Liver (tissue), 9 donors: ENCODE results near the gene GPR87. TPM values are rescaled to one million over a fixed set of nuclear protein-coding genes. Genes with fewer than 3 reads are reported as not detected.

Source experiments
- DNase-seq: peaks from one replicate; pipeline ENCODE4 v3.0.0-alpha.2; 2017; ENCODE audit warnings: low spot score
- H3K27ac ChIP-seq, 2 donors: one replicate each; pipeline ENCODE4 v1.7.0; 2013; ENCODE audit warnings: inconsistent platforms in 2 of 2, low read length in 2 of 2, control low read depth in 1 of 2, low read depth in 1 of 2, mild to moderate bottlenecking in 1 of 2
- H3K27me3 ChIP-seq, 4 donors: one replicate each; pipeline versions ENCODE4 v1.6.1 to v1.7.0; 2013; ENCODE audit warnings: low read length in 3 of 4, inconsistent platforms in 1 of 4, mild to moderate bottlenecking in 1 of 4, moderate library complexity in 1 of 4; ENCODE audit not compliant: control insufficient read depth in 4 of 4, insufficient read depth in 4 of 4
- H3K36me3 ChIP-seq, 4 donors: one replicate each; pipeline versions ENCODE4 v1.6.1 to v1.7.0; 2013; ENCODE audit warnings: low read length in 3 of 4, mild to moderate bottlenecking in 3 of 4, low read depth in 1 of 4, moderate library complexity in 1 of 4; ENCODE audit not compliant: control insufficient read depth in 4 of 4, insufficient read depth in 3 of 4
- H3K4me1 ChIP-seq, 4 donors: one replicate each; pipeline versions ENCODE4 v1.6.1 to v1.7.0; 2013; ENCODE audit warnings: low read length in 3 of 4, mild to moderate bottlenecking in 3 of 4, moderate library complexity in 1 of 4; ENCODE audit not compliant: control insufficient read depth in 4 of 4, insufficient read depth in 4 of 4
- H3K4me3 ChIP-seq, 3 donors: one replicate each; pipeline versions ENCODE4 v1.6.1 to v1.7.0; 2013; ENCODE audit warnings: low read length in 3 of 3, control low read depth in 1 of 3, low read depth in 1 of 3, mild to moderate bottlenecking in 1 of 3
- H3K9ac ChIP-seq, 2 donors: one replicate each; pipeline ENCODE4 v1.7.0; 2013; ENCODE audit warnings: low read length in 2 of 2, mild to moderate bottlenecking in 2 of 2, moderate library complexity in 2 of 2, control low read depth in 1 of 2, low read depth in 1 of 2
- H3K9me3 ChIP-seq, 4 donors: one replicate each; pipeline versions ENCODE4 v1.6.1 to v1.7.0; 2013; ENCODE audit warnings: low read length in 3 of 4; ENCODE audit not compliant: control insufficient read depth in 4 of 4
- EGR1 ChIP-seq, 2 donors: IDR thresholded peaks; 2 replicates each; pipeline ENCODE4 v1.6.1; 2016 to 2018; ENCODE audit warnings: antibody characterized with exemption in 2 of 2, low read depth in 2 of 2
- FOXA1 ChIP-seq: IDR thresholded peaks from 2 replicates; pipeline ENCODE4 v1.6.1; 2016; ENCODE audit warnings: antibody characterized with exemption
- FOXA2 ChIP-seq: IDR thresholded peaks from 2 replicates; pipeline ENCODE4 v1.6.1; 2016; ENCODE audit warnings: antibody characterized with exemption
- GABPA ChIP-seq, 2 donors: IDR thresholded peaks in 1 of 2; conservative IDR thresholded peaks in 1 of 2; 2 replicates each; pipeline ENCODE4 v1.6.1; 2016; ENCODE audit warnings: antibody characterized with exemption in 2 of 2, mild to moderate bottlenecking in 1 of 2, moderate library complexity in 1 of 2
- HNF4A ChIP-seq, 2 donors: conservative IDR thresholded peaks; 2 replicates each; pipeline ENCODE4 v1.6.1; 2016; ENCODE audit warnings: antibody characterized with exemption in 2 of 2, mild to moderate bottlenecking in 2 of 2
- HNF4G ChIP-seq: IDR thresholded peaks from 2 replicates; pipeline ENCODE4 v1.6.1; 2016; ENCODE audit warnings: antibody characterized with exemption
- JUND ChIP-seq, 2 donors: IDR thresholded peaks; 2 replicates each; pipeline ENCODE4 v1.6.1; 2016; ENCODE audit warnings: antibody characterized with exemption in 2 of 2
- NR2F2 ChIP-seq: IDR thresholded peaks from 2 replicates; pipeline ENCODE4 v1.6.1; 2016; ENCODE audit warnings: antibody characterized with exemption
- RAD21 ChIP-seq, 2 donors: IDR thresholded peaks; 2 replicates each; pipeline ENCODE4 v1.6.1; 2016; ENCODE audit warnings: antibody characterized with exemption in 2 of 2, mild to moderate bottlenecking in 2 of 2
- RXRA ChIP-seq, 2 donors: IDR thresholded peaks; 2 replicates each; pipeline ENCODE4 v1.6.1; 2017 to 2018; ENCODE audit warnings: antibody characterized with exemption in 2 of 2, mild to moderate bottlenecking in 1 of 2
- SP1 ChIP-seq: IDR thresholded peaks from 2 replicates; pipeline ENCODE4 v1.6.1; 2018; ENCODE audit warnings: antibody characterized with exemption, mild to moderate bottlenecking
- TAF1 ChIP-seq: conservative IDR thresholded peaks from 2 replicates; pipeline ENCODE4 v1.6.1; 2016; ENCODE audit warnings: antibody characterized with exemption, mild to moderate bottlenecking
- YY1 ChIP-seq: IDR thresholded peaks from 2 replicates; pipeline ENCODE4 v1.6.1; 2016; ENCODE audit warnings: antibody characterized with exemption, mild to moderate bottlenecking
- WGBS: extraction: QIAGEN DNeasy Blood & Tissue Kit; methylation state at CpG from one replicate; pipeline ENCODE4 v1.1.7; 2013; 5-methylcytosine and 5-hydroxymethylcytosine counted together
- polyA plus RNA-seq, 2 donors: library from polyadenylated mRNA; stranded (reverse) in 1 of 2; unstranded in 1 of 2; fragments of 200-250 nt in 1 of 2; fragments of >200 nt in 1 of 2; fragmentation: Nextera tagmentation in 1 of 2; extraction: Ambion mirVana in 1 of 2; gene quantifications; one replicate each; pipeline versions ENCODE4 v1.2.1 to v1.2.3, GENCODE V29; 2013 to 2015
- total RNA-seq, 2 donors: library from RNA; depleted of rRNA; stranded (reverse); fragments of >200 nt; gene quantifications; one replicate each; pipeline ENCODE4 v1.2.3, GENCODE V29; 2014
- TF ChIP-seq, protein P1 (sequence below): IDR thresholded peaks from 2 replicates; pipeline ENCODE4 v1.6.1; 2016; ENCODE audit warnings: antibody characterized with exemption
- TF ChIP-seq, protein P2 (sequence below): IDR thresholded peaks from 2 replicates; pipeline ENCODE4 v1.6.1; 2016; ENCODE audit warnings: antibody characterized with exemption, mild to moderate bottlenecking
- TF ChIP-seq, protein P3 (sequence below): IDR thresholded peaks from 2 replicates; pipeline ENCODE4 v1.6.1; 2016; ENCODE audit warnings: antibody characterized with exemption
- TF ChIP-seq, protein P4 (sequence below): fragments of 150-350 bp; IDR thresholded peaks from 2 replicates; pipeline ENCODE4 v1.5.1; 2017; ENCODE audit warnings: improper control_type of control experiment, low read depth, low read length; ENCODE audit not compliant: missing input control
- TF ChIP-seq, protein P5 (sequence below): IDR thresholded peaks from 2 replicates; pipeline ENCODE4 v1.6.1; 2016; ENCODE audit warnings: antibody characterized with exemption
- donor health status: healthy.
- donor health status: healthy.
- donor health status: healthy.
- donor health status: healthy.
- donor health status: healthy.

GPR87 gene
- total and polyA plus RNA-seq, 4 donors, result not detected

GRCh38 chr3:151309566-151309965 is 7.1 kb downstream of the GPR87 start:
- Histone ChIP-seq H3K9me3 (no peaks in the 10 kb centered on the region), H3K27me3 (no peaks in the 10 kb centered on the region), H3K36me3 (no peaks in the 10 kb centered on the region), H3K4me3 (no peak overlapping the region), H3K4me1 (no peaks in the 10 kb centered on the region), H3K27ac (no peak overlapping the region), H3K9ac (no peak overlapping the region)
- no peak for DNase-seq
- over 99% methylated on average over 2 of the region's 2 CpGs for WGBS
- TF ChIP-seq NR2F2, result no peak
- TF ChIP-seq JUND (IDR thresholded peaks at IDR 0.05), result no peak
- no peak for TF ChIP-seq FOXA1
- no peak for TF ChIP-seq HNF4A (conservative IDR thresholded peaks at IDR 0.05)
- TF ChIP-seq FOXA2, result no peak
- TF ChIP-seq RXRA (IDR thresholded peaks at IDR 0.05), result no peak
- no peak for TF ChIP-seq TAF1
- no peak for TF ChIP-seq GABPA (IDR thresholded peaks at IDR 0.05 in 1 of 2, conservative IDR thresholded peaks at IDR 0.05 in 1 of 2)
- no peak for TF ChIP-seq RAD21 (IDR thresholded peaks at IDR 0.05)
- TF ChIP-seq, protein P1, sequence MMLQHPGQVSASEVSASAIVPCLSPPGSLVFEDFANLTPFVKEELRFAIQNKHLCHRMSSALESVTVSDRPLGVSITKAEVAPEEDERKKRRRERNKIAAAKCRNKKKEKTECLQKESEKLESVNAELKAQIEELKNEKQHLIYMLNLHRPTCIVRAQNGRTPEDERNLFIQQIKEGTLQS, result no peak
- no peak for TF ChIP-seq HNF4G
- TF ChIP-seq, protein P2, sequence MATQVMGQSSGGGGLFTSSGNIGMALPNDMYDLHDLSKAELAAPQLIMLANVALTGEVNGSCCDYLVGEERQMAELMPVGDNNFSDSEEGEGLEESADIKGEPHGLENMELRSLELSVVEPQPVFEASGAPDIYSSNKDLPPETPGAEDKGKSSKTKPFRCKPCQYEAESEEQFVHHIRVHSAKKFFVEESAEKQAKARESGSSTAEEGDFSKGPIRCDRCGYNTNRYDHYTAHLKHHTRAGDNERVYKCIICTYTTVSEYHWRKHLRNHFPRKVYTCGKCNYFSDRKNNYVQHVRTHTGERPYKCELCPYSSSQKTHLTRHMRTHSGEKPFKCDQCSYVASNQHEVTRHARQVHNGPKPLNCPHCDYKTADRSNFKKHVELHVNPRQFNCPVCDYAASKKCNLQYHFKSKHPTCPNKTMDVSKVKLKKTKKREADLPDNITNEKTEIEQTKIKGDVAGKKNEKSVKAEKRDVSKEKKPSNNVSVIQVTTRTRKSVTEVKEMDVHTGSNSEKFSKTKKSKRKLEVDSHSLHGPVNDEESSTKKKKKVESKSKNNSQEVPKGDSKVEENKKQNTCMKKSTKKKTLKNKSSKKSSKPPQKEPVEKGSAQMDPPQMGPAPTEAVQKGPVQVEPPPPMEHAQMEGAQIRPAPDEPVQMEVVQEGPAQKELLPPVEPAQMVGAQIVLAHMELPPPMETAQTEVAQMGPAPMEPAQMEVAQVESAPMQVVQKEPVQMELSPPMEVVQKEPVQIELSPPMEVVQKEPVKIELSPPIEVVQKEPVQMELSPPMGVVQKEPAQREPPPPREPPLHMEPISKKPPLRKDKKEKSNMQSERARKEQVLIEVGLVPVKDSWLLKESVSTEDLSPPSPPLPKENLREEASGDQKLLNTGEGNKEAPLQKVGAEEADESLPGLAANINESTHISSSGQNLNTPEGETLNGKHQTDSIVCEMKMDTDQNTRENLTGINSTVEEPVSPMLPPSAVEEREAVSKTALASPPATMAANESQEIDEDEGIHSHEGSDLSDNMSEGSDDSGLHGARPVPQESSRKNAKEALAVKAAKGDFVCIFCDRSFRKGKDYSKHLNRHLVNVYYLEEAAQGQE, result no peak
- no peak for TF ChIP-seq YY1
- TF ChIP-seq EGR1 (IDR thresholded peaks at IDR 0.05; ENCODE audit: low read depth in 2 of 2), result no peak
- no peak for TF ChIP-seq SP1
- TF ChIP-seq, protein P3, sequence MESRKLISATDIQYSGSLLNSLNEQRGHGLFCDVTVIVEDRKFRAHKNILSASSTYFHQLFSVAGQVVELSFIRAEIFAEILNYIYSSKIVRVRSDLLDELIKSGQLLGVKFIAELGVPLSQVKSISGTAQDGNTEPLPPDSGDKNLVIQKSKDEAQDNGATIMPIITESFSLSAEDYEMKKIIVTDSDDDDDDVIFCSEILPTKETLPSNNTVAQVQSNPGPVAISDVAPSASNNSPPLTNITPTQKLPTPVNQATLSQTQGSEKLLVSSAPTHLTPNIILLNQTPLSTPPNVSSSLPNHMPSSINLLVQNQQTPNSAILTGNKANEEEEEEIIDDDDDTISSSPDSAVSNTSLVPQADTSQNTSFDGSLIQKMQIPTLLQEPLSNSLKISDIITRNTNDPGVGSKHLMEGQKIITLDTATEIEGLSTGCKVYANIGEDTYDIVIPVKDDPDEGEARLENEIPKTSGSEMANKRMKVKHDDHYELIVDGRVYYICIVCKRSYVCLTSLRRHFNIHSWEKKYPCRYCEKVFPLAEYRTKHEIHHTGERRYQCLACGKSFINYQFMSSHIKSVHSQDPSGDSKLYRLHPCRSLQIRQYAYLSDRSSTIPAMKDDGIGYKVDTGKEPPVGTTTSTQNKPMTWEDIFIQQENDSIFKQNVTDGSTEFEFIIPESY, result no peak
- TF ChIP-seq, protein P4, sequence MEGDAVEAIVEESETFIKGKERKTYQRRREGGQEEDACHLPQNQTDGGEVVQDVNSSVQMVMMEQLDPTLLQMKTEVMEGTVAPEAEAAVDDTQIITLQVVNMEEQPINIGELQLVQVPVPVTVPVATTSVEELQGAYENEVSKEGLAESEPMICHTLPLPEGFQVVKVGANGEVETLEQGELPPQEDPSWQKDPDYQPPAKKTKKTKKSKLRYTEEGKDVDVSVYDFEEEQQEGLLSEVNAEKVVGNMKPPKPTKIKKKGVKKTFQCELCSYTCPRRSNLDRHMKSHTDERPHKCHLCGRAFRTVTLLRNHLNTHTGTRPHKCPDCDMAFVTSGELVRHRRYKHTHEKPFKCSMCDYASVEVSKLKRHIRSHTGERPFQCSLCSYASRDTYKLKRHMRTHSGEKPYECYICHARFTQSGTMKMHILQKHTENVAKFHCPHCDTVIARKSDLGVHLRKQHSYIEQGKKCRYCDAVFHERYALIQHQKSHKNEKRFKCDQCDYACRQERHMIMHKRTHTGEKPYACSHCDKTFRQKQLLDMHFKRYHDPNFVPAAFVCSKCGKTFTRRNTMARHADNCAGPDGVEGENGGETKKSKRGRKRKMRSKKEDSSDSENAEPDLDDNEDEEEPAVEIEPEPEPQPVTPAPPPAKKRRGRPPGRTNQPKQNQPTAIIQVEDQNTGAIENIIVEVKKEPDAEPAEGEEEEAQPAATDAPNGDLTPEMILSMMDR, result no peak
- TF ChIP-seq, protein P5, sequence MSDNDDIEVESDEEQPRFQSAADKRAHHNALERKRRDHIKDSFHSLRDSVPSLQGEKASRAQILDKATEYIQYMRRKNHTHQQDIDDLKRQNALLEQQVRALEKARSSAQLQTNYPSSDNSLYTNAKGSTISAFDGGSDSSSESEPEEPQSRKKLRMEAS, result no peak
